Loucy (cell line): ENCODE measurements around the gene SLC16A5.

Source experiments
- H2AFZ ChIP-seq: fragments of 200-600 bp; sonication (generic); 2 replicates; pipeline ENCODE4 v1.6.0; 2016; ENCODE audit warnings: antibody characterized with exemption, mild to moderate bottlenecking, low read length, moderate library complexity
- H3F3A ChIP-seq: fragments of 200-600 bp; 2 replicates; pipeline ENCODE4 v1.6.0; 2016; ENCODE audit warnings: antibody characterized with exemption, low read depth, mild to moderate bottlenecking
- H3K27me3 ChIP-seq: fragments of 200-600 bp; sonication (generic); 2 replicates; pipeline ENCODE4 v1.6.1; 2014; ENCODE audit warnings: low read length, mild to moderate bottlenecking; ENCODE audit not compliant: insufficient read depth, poor library complexity, severe bottlenecking
- H3K36me3 ChIP-seq: fragments of 200-600 bp; sonication (generic); 2 replicates; pipeline ENCODE4 v1.6.1; 2016; ENCODE audit warnings: low read length; ENCODE audit not compliant: insufficient read depth
- H3K4me1 ChIP-seq: fragments of 200-600 bp; sonication (generic); 2 replicates; pipeline ENCODE4 v1.5.1; 2014; ENCODE audit warnings: low read length, mild to moderate bottlenecking; ENCODE audit not compliant: insufficient read depth, poor library complexity, severe bottlenecking
- H3K4me2 ChIP-seq: fragments of 200-600 bp; sonication (generic); 2 replicates; pipeline ENCODE4 v1.6.0; 2014; ENCODE audit warnings: antibody characterized with exemption, low read length, low read depth, mild to moderate bottlenecking; ENCODE audit not compliant: poor library complexity, severe bottlenecking
- H3K4me3 ChIP-seq: fragments of 200-600 bp; sonication (generic); 2 replicates; pipeline ENCODE4 v1.5.1; 2014; ENCODE audit warnings: low read length, mild to moderate bottlenecking, mixed read lengths; ENCODE audit not compliant: poor library complexity, severe bottlenecking
- H3K79me2 ChIP-seq: fragments of 200-600 bp; sonication (generic); 2 replicates; pipeline ENCODE4 v1.6.1; 2014; ENCODE audit warnings: low read length; ENCODE audit not compliant: insufficient read depth
- H3K9ac ChIP-seq: fragments of 200-600 bp; sonication (generic); 2 replicates; pipeline ENCODE4 v1.6.0; 2014; ENCODE audit warnings: mild to moderate bottlenecking, low read depth, low read length, moderate library complexity; ENCODE audit not compliant: poor library complexity, severe bottlenecking
- H3K9me2 ChIP-seq: fragments of 200-600 bp; sonication (generic); replicated peaks from 2 replicates; pipeline ENCODE4 v1.6.1; 2016; ENCODE audit warnings: low read depth, low read length, mixed read lengths
- H3K9me3 ChIP-seq: fragments of 200-600 bp; sonication (generic); 2 replicates; pipeline ENCODE4 v1.6.1; 2014; ENCODE audit warnings: mild to moderate bottlenecking, antibody characterized with exemption, low read length, low read depth; ENCODE audit not compliant: insufficient read depth
- H4K20me1 ChIP-seq: fragments of 200-600 bp; sonication (generic); 2 replicates; pipeline ENCODE4 v1.6.0; 2014; ENCODE audit warnings: antibody characterized with exemption, low read length, mild to moderate bottlenecking; ENCODE audit not compliant: insufficient read depth, poor library complexity, severe bottlenecking
- CTCF ChIP-seq: fragments of 200-600 bp; sonication (generic); conservative IDR thresholded peaks from 2 replicates; pipeline ENCODE4 v1.5.1; 2014; ENCODE audit warnings: mild to moderate bottlenecking, antibody characterized with exemption, low read length
- EZH2phosphoT487 ChIP-seq: fragments of 200-600 bp; IDR thresholded peaks from 2 replicates; pipeline ENCODE4 v1.6.1; 2018; ENCODE audit warnings: antibody characterized with exemption, mild to moderate bottlenecking, moderate library complexity, borderline replicate concordance

Gene SLC16A5

GRCh38 chr17:75079023-75079373 is 8.8 kb upstream of the SLC16A5 start:
- peaks cover 3% of the 10 kb centered on the region for H3K4me1 ChIP-seq
- H3K36me3 ChIP-seq = no peaks in the 10 kb centered on the region
- H3K9me2 ChIP-seq = no peaks in the 10 kb centered on the region
- H3K9me3 ChIP-seq = no peaks in the 10 kb centered on the region
- H3K4me2 ChIP-seq = no peak overlapping the region
- H3K27me3 ChIP-seq = no peaks in the 10 kb centered on the region
- TF ChIP-seq CTCF = no peak
- TF ChIP-seq EZH2phosphoT487 = no peak
- H2AFZ ChIP-seq = no peak overlapping the region
- H3K79me2 ChIP-seq = no peaks in the 10 kb centered on the region
- no peak overlapping the region for H3K4me3 ChIP-seq
- H4K20me1 ChIP-seq = no peaks in the 10 kb centered on the region
- no peak overlapping the region for H3K9ac ChIP-seq
- no peaks in the 10 kb centered on the region for H3F3A ChIP-seq

- no peak overlapping the region for H3K9ac ChIP-seq
- no peak overlapping the region for H2AFZ ChIP-seq
- no peaks in the 10 kb centered on the region for H3K36me3 ChIP-seq
Measured at GRCh38 chr17:75081611-75082540, 5.9 kb upstream of the SLC16A5 start.

GRCh38 chr17:75082683-75083082 is 5.1 kb upstream of the SLC16A5 start:
- H3F3A ChIP-seq = no peaks in the 10 kb centered on the region
- no peaks in the 10 kb centered on the region for H4K20me1 ChIP-seq
- TF ChIP-seq CTCF (no peak), EZH2phosphoT487 (no peak)
- H3K9me2 ChIP-seq = no peaks in the 10 kb centered on the region
- H3K4me3 ChIP-seq = no peak overlapping the region
- no peak overlapping the region for H3K4me2 ChIP-seq
- H3K27me3 ChIP-seq = no peaks in the 10 kb centered on the region
- H2AFZ ChIP-seq = no peak overlapping the region
- peaks cover 8% of the 10 kb centered on the region for H3K4me1 ChIP-seq
- H3K9me3 ChIP-seq = no peaks in the 10 kb centered on the region
- no peak overlapping the region for H3K9ac ChIP-seq
- no peaks in the 10 kb centered on the region for H3K36me3 ChIP-seq
- no peaks in the 10 kb centered on the region for H3K79me2 ChIP-seq

More at GRCh38 chr17:75081611-75082540, 5.9 kb upstream of the SLC16A5 start:
- Histone ChIP-seq H3K4me3 (no peak overlapping the region), H3K4me1 (peaks cover 3% of the 10 kb centered on the region), H3K27me3 (no peaks in the 10 kb centered on the region), H3F3A (no peaks in the 10 kb centered on the region), H3K79me2 (no peaks in the 10 kb centered on the region), H3K4me2 (no peak overlapping the region), H3K9me2 (no peaks in the 10 kb centered on the region), H4K20me1 (no peaks in the 10 kb centered on the region), H3K9me3 (no peaks in the 10 kb centered on the region)
- no peak for TF ChIP-seq EZH2phosphoT487
- TF ChIP-seq CTCF = no peak
